Cardiac fibroblast (primary cell): ENCODE measurements around the gene CNP.

Experiments used
- DNase-seq, 2 donors: peaks; one replicate each; pipeline versions ENCODE4 v3.0.0 to v3.0.0-alpha.2; 2010; ENCODE audit warnings: low read depth in 2 of 2
- H3K4me3 ChIP-seq, 2 donors: replicated peaks in 1 of 2; 1 replicate in 1 of 2; 2 replicates in 1 of 2; pipeline ENCODE4 v1.5.1; 2011; ENCODE audit warnings: low read depth in 2 of 2, low read length in 2 of 2, mild to moderate bottlenecking in 2 of 2, moderate library complexity in 1 of 2
- CTCF ChIP-seq: IDR thresholded peaks from one replicate; pipeline ENCODE4 v1.5.1; 2011; ENCODE audit warnings: low read depth, mild to moderate bottlenecking, low read length, inconsistent platforms

The CNP gene

GRCh38 chr17:41989702-41990419 lies 23.3 kb downstream of the CNP start:
- no peak overlapping the region for H3K4me3 ChIP-seq
- no peak for DNase-seq
- no peak for TF ChIP-seq CTCF

GRCh38 chr17:41992576-41992975 lies 26.0 kb downstream of the CNP start:
- no peak for TF ChIP-seq CTCF

GRCh38 chr17:41996855-41997164 lies 30.2 kb downstream of the CNP start:
- DNase-seq: no peak
- no peak for TF ChIP-seq CTCF
- H3K4me3 ChIP-seq: no peak overlapping the region

More at GRCh38 chr17:41992576-41992975, 26.0 kb downstream of the CNP start:
- H3K4me3 ChIP-seq: no peak overlapping the region
- DNase-seq: peak in 1 of 2 donors; percentile 27

- no peak for TF ChIP-seq CTCF
- DNase-seq: no peak
Measured at GRCh38 chr17:41998497-41998896, 31.9 kb downstream of the CNP start.

GRCh38 chr17:42000413-42001133 lies 34.0 kb downstream of the CNP start:
- no peak overlapping the region for H3K4me3 ChIP-seq
- no peak for TF ChIP-seq CTCF
- DNase-seq: no peak

More at GRCh38 chr17:41998497-41998896, 31.9 kb downstream of the CNP start:
- no peak overlapping the region for H3K4me3 ChIP-seq

GRCh38 chr17:42001729-42002128 lies 35.1 kb downstream of the CNP start:
- H3K4me3 ChIP-seq: no peak overlapping the region
- no peak for DNase-seq
- no peak for TF ChIP-seq CTCF
